ENCODE measurements around the gene EXOC4. TPM values are rescaled to one million over a fixed set of nuclear protein-coding genes. Genes with fewer than 3 reads are reported as not detected.
"Not testable (repeated sequence)": the region's sequence is repeated elsewhere in the genome, so short reads cannot be mapped to it uniquely, and the experiment has no call there.

The EXOC4 gene
- total RNA-seq, 4 donors from 2014 or later, result 82.4 to 204 (median 128) TPM

- 95 to 96% methylated on average over 4 of the region's 4 CpGs for WGBS, 2 donors (ENCODE audit: low coverage in 1 of 2)
- Histone ChIP-seq H3K27me3 (no peaks in the 10 kb centered on the region), H3K4me3 (no peak overlapping the region), H3K4me1 (no peaks in the 10 kb centered on the region), H3K27ac (no peak overlapping the region), H3K9me3 (no peaks in the 10 kb centered on the region), H3K36me3 (no peaks in the 10 kb centered on the region)
- no peak for DNase-seq
- TF ChIP-seq EP300 (IDR thresholded peaks at IDR 0.05; ENCODE audit: low read depth), result no peak
- intact Hi-C loops (cut with DNase I; ENCODE audit: low total_unique reads), result no loop called here
- in situ Hi-C loops (cut with MboI; ENCODE audit: low pct_ligation_motif_present in 1 of 4, low pct_unique_long_range_greater_than_20kb in 1 of 4, low sequenced_read_pairs in 3 of 4), result no loop called here
Measured at GRCh38 chr7:133775201-133775600, 522.3 kb downstream of the EXOC4 start.

- TF ChIP-seq EP300 (IDR thresholded peaks at IDR 0.05; ENCODE audit: low read depth) (no peak), POLR2A (IDR thresholded peaks at IDR 0.05) (no peak), CTCF (IDR thresholded peaks at IDR 0.05) (no peak), POLR2AphosphoS5 (IDR thresholded peaks at IDR 0.05) (no peak)
- Histone ChIP-seq H3K27me3 (no peaks in the 10 kb centered on the region), H3K4me1 (no peaks in the 10 kb centered on the region), H3K27ac (no peak overlapping the region), H3K9me3 (no peaks in the 10 kb centered on the region), H3K36me3 (no peaks in the 10 kb centered on the region), H3K4me3 (no peak overlapping the region)
- in situ Hi-C loops (cut with MboI; ENCODE audit: low pct_ligation_motif_present in 1 of 4, low pct_unique_long_range_greater_than_20kb in 1 of 4, low sequenced_read_pairs in 3 of 4), result no loop called here
- intact Hi-C loops (cut with DNase I; ENCODE audit: low total_unique reads), result no loop called here
- 88 to 100% methylated on average over 3 of the region's 3 CpGs for WGBS, 2 donors (ENCODE audit: low coverage in 1 of 2)
- DNase-seq, result no peak
Measured at GRCh38 chr7:133776266-133776665, 523.4 kb downstream of the EXOC4 start.

- Histone ChIP-seq H3K27me3 (no peaks in the 10 kb centered on the region), H3K36me3 (no peaks in the 10 kb centered on the region), H3K9me3 (no peaks in the 10 kb centered on the region), H3K4me1 (no peaks in the 10 kb centered on the region), H3K27ac (no peak overlapping the region), H3K4me3 (no peak overlapping the region)
- intact Hi-C loops (cut with DNase I; ENCODE audit: low total_unique reads), result no loop called here
- WGBS, 2 donors (ENCODE audit: low coverage in 1 of 2), result 95 to 96% methylated on average over 3 to 4 of the region's 4 CpGs
- TF ChIP-seq EP300 (IDR thresholded peaks at IDR 0.05; ENCODE audit: low read depth), result no peak
- no peak for TF ChIP-seq POLR2A (IDR thresholded peaks at IDR 0.05)
- TF ChIP-seq POLR2AphosphoS5 (IDR thresholded peaks at IDR 0.05), result no peak
- TF ChIP-seq CTCF (IDR thresholded peaks at IDR 0.05), result no peak
- in situ Hi-C loops (cut with MboI; ENCODE audit: low pct_ligation_motif_present in 1 of 4, low pct_unique_long_range_greater_than_20kb in 1 of 4, low sequenced_read_pairs in 3 of 4), result no loop called here
- DNase-seq, result no peak
Measured at GRCh38 chr7:133777701-133778100, 524.8 kb downstream of the EXOC4 start.

- no peak for DNase-seq
- TF ChIP-seq POLR2AphosphoS5 (IDR thresholded peaks at IDR 0.05), result no peak
- TF ChIP-seq POLR2A (IDR thresholded peaks at IDR 0.05), result no peak
- TF ChIP-seq CTCF (IDR thresholded peaks at IDR 0.05), result no peak
- no peak for TF ChIP-seq EP300 (IDR thresholded peaks at IDR 0.05; ENCODE audit: low read depth)
- H3K27me3 ChIP-seq, result no peaks in the 10 kb centered on the region
- H3K36me3 ChIP-seq, result no peaks in the 10 kb centered on the region
- intact Hi-C loops (cut with DNase I; ENCODE audit: low total_unique reads) (no loop called here), in situ Hi-C loops (cut with MboI; ENCODE audit: low pct_ligation_motif_present in 1 of 4, low pct_unique_long_range_greater_than_20kb in 1 of 4, low sequenced_read_pairs in 3 of 4) (no loop called here)
- no peaks in the 10 kb centered on the region for H3K9me3 ChIP-seq
- WGBS, 2 donors (ENCODE audit: low coverage in 1 of 2), result 79 to 88% methylated on average over 5 of the region's 5 CpGs
- no peaks in the 10 kb centered on the region for H3K4me1 ChIP-seq
- no peak overlapping the region for H3K4me3 ChIP-seq
- H3K27ac ChIP-seq, result no peak overlapping the region
Measured at GRCh38 chr7:133778472-133778871, 525.6 kb downstream of the EXOC4 start.

- H3K27me3 ChIP-seq; DNase-seq; H3K27ac ChIP-seq; H3K36me3 ChIP-seq; H3K4me3 ChIP-seq; H3K4me1 ChIP-seq; H3K9me3 ChIP-seq; intact Hi-C loops (cut with DNase I; ENCODE audit: low total_unique reads); in situ Hi-C loops (cut with MboI; ENCODE audit: low pct_ligation_motif_present in 1 of 4, low pct_unique_long_range_greater_than_20kb in 1 of 4, low sequenced_read_pairs in 3 of 4): not testable (repeated sequence)
- WGBS, 2 donors (ENCODE audit: low coverage in 1 of 2), result 94 to 96% methylated on average over 3 to 4 of the region's 4 CpGs
Measured at GRCh38 chr7:133779538-133779937, 526.7 kb downstream of the EXOC4 start.

Data from transverse colon (tissue), 4 donors.